CD4-positive, alpha-beta memory T cell (primary cell): ENCODE results near the gene EP300. TPM values are rescaled to one million over a fixed set of nuclear protein-coding genes. Genes with fewer than 3 reads are reported as not detected.
"Not testable (repeated sequence)": the region's sequence is repeated elsewhere in the genome, so short reads cannot be mapped to it uniquely, and the experiment has no call there.

Experiments used
- CTCF ChIA-PET: fragments of 350-600 bp; sonication (Branson Sonifier 250); formaldehyde crosslinking; loops from one replicate; lab custom pipeline; 2021; ENCODE audit warnings: inconsistent platforms; ENCODE audit not compliant: partially characterized antibody; lab: Charles Lee
- POLR2A ChIA-PET: fragments of 350-600 bp; sonication (Branson Sonifier 250); formaldehyde crosslinking; loops from one replicate; lab custom pipeline; 2021; ENCODE audit not compliant: partially characterized antibody; lab: Charles Lee
- DNase-seq, 5 donors: peaks; one replicate each; pipeline versions ENCODE4 v3.0.0 to v3.0.0-alpha.2; 2020 to 2022; ENCODE audit warnings: mixed read lengths in 1 of 5
- H3K27ac ChIP-seq: one replicate; pipeline ENCODE4 v1.7.0; 2013; ENCODE audit warnings: low read depth, low read length
- H3K27me3 ChIP-seq: 2 replicates; pipeline ENCODE4 v1.7.0; 2013; ENCODE audit warnings: mild to moderate bottlenecking, low read length, moderate library complexity; ENCODE audit not compliant: insufficient read depth
- H3K36me3 ChIP-seq: 2 replicates; pipeline ENCODE4 v1.7.0; 2013; ENCODE audit warnings: mild to moderate bottlenecking, low read length, moderate library complexity; ENCODE audit not compliant: insufficient read depth
- H3K4me1 ChIP-seq: 2 replicates; pipeline ENCODE4 v1.7.0; 2013; ENCODE audit warnings: mild to moderate bottlenecking, low read length, moderate library complexity; ENCODE audit not compliant: insufficient read depth
- H3K4me3 ChIP-seq, 2 donors: one replicate each; pipeline ENCODE4 v1.7.0; 2013; ENCODE audit warnings: low read length in 2 of 2, mild to moderate bottlenecking in 1 of 2
- H3K9me3 ChIP-seq, 2 donors: one replicate each; pipeline ENCODE4 v1.7.0; 2013; ENCODE audit warnings: low read length in 2 of 2, control low read depth in 1 of 2; ENCODE audit not compliant: control insufficient read depth in 1 of 2
- H3K27ac Mint-ChIP-seq, 7 donors: one replicate each; pipeline ENCODE4 v1.8.0; 2020 to 2021; ENCODE audit warnings: mixed read lengths in 7 of 7, mild to moderate bottlenecking in 6 of 7, inconsistent platforms in 3 of 7, moderate library complexity in 3 of 7
- H3K27me3 Mint-ChIP-seq, 2 donors: one replicate each; pipeline ENCODE4 v1.8.0; 2020 to 2021; ENCODE audit warnings: mixed read lengths in 2 of 2
- H3K36me3 Mint-ChIP-seq, 2 donors: one replicate each; pipeline ENCODE4 v1.8.0; 2020 to 2021; ENCODE audit warnings: mixed read lengths in 2 of 2, inconsistent platforms in 1 of 2, mild to moderate bottlenecking in 1 of 2
- H3K4me1 Mint-ChIP-seq, 4 donors: one replicate each; pipeline ENCODE4 v1.8.0; 2020 to 2021; ENCODE audit warnings: mixed read lengths in 4 of 4, mild to moderate bottlenecking in 1 of 4
- H3K4me3 Mint-ChIP-seq, 8 donors: one replicate each; pipeline ENCODE4 v1.8.0; 2020 to 2021; ENCODE audit warnings: mixed read lengths in 8 of 8, mild to moderate bottlenecking in 7 of 8, moderate library complexity in 6 of 8, inconsistent platforms in 3 of 8
- H3K9me3 Mint-ChIP-seq, 8 donors: one replicate each; pipeline ENCODE4 v1.8.0; 2020 to 2021; ENCODE audit warnings: mixed read lengths in 8 of 8, mild to moderate bottlenecking in 5 of 8, inconsistent platforms in 3 of 8, moderate library complexity in 1 of 8
- intact Hi-C: fragments of 100-400 bp; cut with micrococcal nuclease; formaldehyde crosslinking; loops from one replicate; pipeline ENCODE4 v1.15.1; 2023
- polyA plus RNA-seq, 2 donors: library from polyadenylated mRNA; unstranded; fragments of 300-500 nt; fragmentation: Illumina TruSeq; gene quantifications; one replicate each; pipeline ENCODE4 v1.2.3, GENCODE V29; 2021
- total RNA-seq, 2 experiments: library from RNA; stranded (reverse); gene quantifications; one replicate each; pipeline ENCODE4 v1.2.3, GENCODE V29; 2021

The EP300 gene
- total and polyA plus RNA-seq, 4 experiments from 2014 or later: 3.5 to 125 (median 66.7) TPM

GRCh38 chr22:41099036-41099435 lies 6.6 kb downstream of the EP300 start:
- no peak for DNase-seq
- Mint-ChIP-seq H3K27ac (peak overlapping the region in 2 of 7 donors; percentile 54 to 65), H3K4me3 (peak overlapping the region in 7 of 8 donors; percentile 0 to 71 (median 14)), H3K4me1 (peaks cover 55 to 97% (median 75%) of the 10 kb centered on the region in 4 donors), H3K9me3 (no peaks in the 10 kb centered on the region), H3K27me3 (no peaks in the 10 kb centered on the region), H3K36me3 (peaks cover 18 to 40% of the 10 kb centered on the region in 2 donors)
- Histone ChIP-seq H3K27ac (no peak overlapping the region), H3K27me3 (no peaks in the 10 kb centered on the region), H3K4me3 (no peak overlapping the region), H3K9me3 (no peaks in the 10 kb centered on the region), H3K4me1 (peaks cover 93% of the 10 kb centered on the region), H3K36me3 (no peaks in the 10 kb centered on the region)
- POLR2A ChIA-PET: no interaction called here
- intact Hi-C loops: no loop called here
- CTCF ChIA-PET: interaction anchor here (1.3 kb wide), 1 partner anchor 176 kb away, joined by 3 read pairs; no protein-coding TSS in a partner anchor

GRCh38 chr22:41106122-41106968 lies 14.0 kb downstream of the EP300 start:
- Mint-ChIP-seq H3K4me3 (peak overlapping the region in 7 of 8 donors; percentile 18 to 73 (median 58)), H3K27me3 (no peaks in the 10 kb centered on the region), H3K4me1 (peaks cover 37 to 82% (median 58%) of the 10 kb centered on the region in 4 donors), H3K9me3 (no peaks in the 10 kb centered on the region), H3K36me3 (peaks cover 20 to 34% of the 10 kb centered on the region in 2 donors), H3K27ac (peak overlapping the region; percentile 11 to 89 (median 53))
- Histone ChIP-seq H3K4me3 (no peak overlapping the region), H3K4me1 (peaks cover 56% of the 10 kb centered on the region), H3K36me3 (no peaks in the 10 kb centered on the region), H3K27me3 (no peaks in the 10 kb centered on the region), H3K9me3 (no peaks in the 10 kb centered on the region), H3K27ac (peak overlapping the region; percentile 20)
- intact Hi-C loops: no loop called here
- POLR2A ChIA-PET: interaction anchor here (0.8 to 6.8 kb wide), 5 partner anchors 10 to 155 kb away, joined by 3 to 38 read pairs (median 6); partner anchors contain the start of genes EP300 and RBX1
- CTCF ChIA-PET: interaction anchor here (1.7 to 1.8 kb wide), 2 partner anchors 13 to 184 kb away, joined by 4 to 7 read pairs; partner anchors contain the start of gene EP300
- DNase-seq: no peak

- H3K27ac ChIP-seq, H3K36me3 ChIP-seq, H3K27me3 Mint-ChIP-seq, intact Hi-C loops, DNase-seq, H3K27me3 ChIP-seq, H3K9me3 Mint-ChIP-seq, H3K9me3 ChIP-seq, H3K4me3 ChIP-seq: not testable (repeated sequence)
- Mint-ChIP-seq H3K4me1 (peaks cover 38 to 78% (median 55%) of the 10 kb centered on the region in 4 donors), H3K36me3 (peaks cover 22 to 35% of the 10 kb centered on the region in 2 donors), H3K4me3 (peak overlapping the region in 2 of 8 donors; percentile 30 to 34), H3K27ac (peak overlapping the region in 5 of 7 donors; percentile 26 to 89 (median 53))
- H3K4me1 ChIP-seq: peaks cover 51% of the 10 kb centered on the region
- CTCF ChIA-PET: interaction anchor here (0.7 kb wide), 1 partner anchor 14 kb away, joined by 3 read pairs; the partner anchor contains the start of gene EP300
- POLR2A ChIA-PET: interaction anchor here (2.0 to 6.8 kb wide), 3 partner anchors 10 to 156 kb away, joined by 6 to 38 read pairs (median 7); partner anchors contain the start of genes EP300 and RBX1
Measured at GRCh38 chr22:41106969-41107325, 14.6 kb downstream of the EP300 start.

DNA sequence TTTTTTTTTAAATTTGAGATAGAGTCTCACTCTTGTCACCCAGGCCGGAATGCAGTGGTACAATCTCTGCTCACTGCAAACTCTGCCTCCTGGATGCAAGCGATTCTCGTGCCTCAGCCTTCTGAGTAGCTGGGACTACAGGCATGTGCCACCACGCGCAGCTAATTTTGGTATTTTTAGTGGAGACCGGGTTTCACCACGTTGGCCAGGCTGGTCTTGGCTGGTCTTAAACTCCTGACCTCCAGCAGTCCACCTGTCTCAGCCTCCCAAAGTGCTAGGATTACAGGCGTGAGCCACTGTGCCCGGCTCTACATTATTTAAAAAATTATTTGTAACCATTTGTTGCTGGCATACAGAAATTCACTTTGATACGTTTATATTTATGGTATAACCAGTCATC lies 18.6 kb downstream of the EP300 start:
- H3K4me3 ChIP-seq: no peak overlapping the region
- H3K27ac ChIP-seq: no peak overlapping the region
- peaks cover 30 to 70% (median 48%) of the 10 kb centered on the region in 4 donors for H3K4me1 Mint-ChIP-seq
- CTCF ChIA-PET: interaction anchor here (1.4 kb wide), 1 partner anchor 188 kb away, joined by 4 read pairs; no protein-coding TSS in a partner anchor
- intact Hi-C loops: no loop called here
- no peaks in the 10 kb centered on the region for H3K9me3 ChIP-seq
- H3K9me3 Mint-ChIP-seq: peaks cover 0 to 2% (median 0%) of the 10 kb centered on the region in 8 donors
- H3K36me3 ChIP-seq: peaks cover 6% of the 10 kb centered on the region
- no peaks in the 10 kb centered on the region for H3K27me3 ChIP-seq
- DNase-seq: no peak
- peak overlapping the region in 1 of 7 donors; percentile 64 for H3K27ac Mint-ChIP-seq
- no peaks in the 10 kb centered on the region for H3K27me3 Mint-ChIP-seq
- H3K4me3 Mint-ChIP-seq: no peak overlapping the region
- POLR2A ChIA-PET: no interaction called here
- peaks cover 14 to 28% of the 10 kb centered on the region in 2 donors for H3K36me3 Mint-ChIP-seq
- H3K4me1 ChIP-seq: peaks cover 50% of the 10 kb centered on the region

DNA sequence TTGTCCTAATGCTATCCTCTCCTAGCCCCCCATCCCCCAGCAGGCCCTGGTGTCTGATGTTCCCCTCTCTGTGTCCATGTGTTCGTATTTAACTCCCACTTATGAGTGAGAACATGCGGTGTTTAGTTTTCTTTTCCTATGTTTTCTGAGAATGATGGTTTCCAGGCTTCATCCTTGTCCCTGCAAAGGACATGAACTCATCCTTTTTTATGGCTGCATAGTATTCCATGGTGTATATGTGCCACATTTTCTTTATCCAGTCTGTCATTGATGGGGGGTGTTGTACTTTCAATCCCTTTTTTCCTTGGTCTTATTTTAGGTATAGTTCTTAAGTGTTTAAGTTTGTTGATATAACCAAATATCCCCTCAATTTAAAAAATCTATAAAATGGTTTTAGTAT lies 23.9 kb downstream of the EP300 start:
- intact Hi-C loops: no loop called here
- ChIA-PET POLR2A (no interaction called here), CTCF (no interaction called here)
- no peak overlapping the region for H3K4me3 ChIP-seq
- no peaks in the 10 kb centered on the region for H3K9me3 ChIP-seq
- Mint-ChIP-seq H3K9me3 (peaks cover 0 to 2% (median 0%) of the 10 kb centered on the region in 8 donors), H3K27me3 (no peaks in the 10 kb centered on the region), H3K4me3 (peak overlapping the region in 1 of 8 donors; percentile 31), H3K27ac (peak overlapping the region in 2 of 7 donors; percentile 10 to 17), H3K36me3 (peaks cover 41 to 52% of the 10 kb centered on the region in 2 donors), H3K4me1 (peaks cover 36 to 58% (median 47%) of the 10 kb centered on the region in 4 donors)
- DNase-seq: no peak
- peaks cover 28% of the 10 kb centered on the region for H3K4me1 ChIP-seq
- no peaks in the 10 kb centered on the region for H3K27me3 ChIP-seq
- no peak overlapping the region for H3K27ac ChIP-seq
- peaks cover 28% of the 10 kb centered on the region for H3K36me3 ChIP-seq

DNA sequence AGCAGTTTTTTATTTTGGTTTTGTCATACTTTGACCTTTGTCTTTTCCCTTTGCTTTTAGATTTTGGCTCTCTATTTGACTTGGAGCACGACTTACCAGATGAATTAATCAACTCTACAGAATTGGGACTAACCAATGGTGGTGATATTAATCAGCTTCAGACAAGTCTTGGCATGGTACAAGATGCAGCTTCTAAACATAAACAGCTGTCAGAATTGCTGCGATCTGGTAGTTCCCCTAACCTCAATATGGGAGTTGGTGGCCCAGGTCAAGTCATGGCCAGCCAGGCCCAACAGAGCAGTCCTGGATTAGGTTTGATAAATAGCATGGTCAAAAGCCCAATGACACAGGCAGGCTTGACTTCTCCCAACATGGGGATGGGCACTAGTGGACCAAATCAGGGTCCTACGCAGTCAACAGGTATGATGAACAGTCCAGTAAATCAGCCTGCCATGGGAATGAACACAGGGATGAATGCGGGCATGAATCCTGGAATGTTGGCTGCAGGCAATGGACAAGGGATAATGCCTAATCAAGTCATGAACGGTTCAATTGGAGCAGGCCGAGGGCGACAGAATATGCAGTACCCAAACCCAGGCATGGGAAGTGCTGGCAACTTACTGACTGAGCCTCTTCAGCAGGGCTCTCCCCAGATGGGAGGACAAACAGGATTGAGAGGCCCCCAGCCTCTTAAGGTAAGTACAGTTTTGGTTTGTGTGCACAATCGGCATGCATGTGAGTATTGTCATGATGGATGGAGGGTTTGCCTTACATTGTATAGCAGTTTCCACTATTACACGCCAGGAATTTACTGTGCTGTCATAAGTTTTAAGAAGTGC lies 25.0 kb downstream of the EP300 start:
- Histone ChIP-seq H3K9me3 (no peaks in the 10 kb centered on the region), H3K4me3 (no peak overlapping the region), H3K27ac (no peak overlapping the region), H3K27me3 (no peaks in the 10 kb centered on the region), H3K4me1 (peaks cover 28% of the 10 kb centered on the region), H3K36me3 (peaks cover 28% of the 10 kb centered on the region)
- Mint-ChIP-seq H3K27ac (peak overlapping the region in 2 of 7 donors; percentile 25 to 64), H3K27me3 (no peaks in the 10 kb centered on the region), H3K4me1 (peaks cover 39 to 60% (median 52%) of the 10 kb centered on the region in 4 donors), H3K9me3 (peaks cover 0 to under 1% (median 0%) of the 10 kb centered on the region in 8 donors), H3K4me3 (no peak overlapping the region), H3K36me3 (peaks cover 42 to 56% of the 10 kb centered on the region in 2 donors)
- intact Hi-C loops: no loop called here
- ChIA-PET POLR2A (interaction anchor here (0.9 kb wide), 1 partner anchor 95 kb away, joined by 3 read pairs; no protein-coding TSS in a partner anchor), CTCF (no interaction called here)
- no peak for DNase-seq
